NT2/D1 (cell line): Measurements from ENCODE around the gene ARID4B.

Experiments used
- DNase-seq: peaks from one replicate; pipeline ENCODE4 v3.0.0-alpha.2; 2011; ENCODE audit warnings: low read depth, low spot score
- H3K27me3 ChIP-seq: 2 replicates; pipeline ENCODE4 v1.6.0; 2011; ENCODE audit warnings: mild to moderate bottlenecking; ENCODE audit not compliant: insufficient read length, insufficient read depth
- H3K36me3 ChIP-seq: 2 replicates; pipeline ENCODE4 v1.6.1; 2011; ENCODE audit warnings: mild to moderate bottlenecking, low read length, mixed read lengths; ENCODE audit not compliant: insufficient read depth, insufficient read length
- H3K4me1 ChIP-seq: 2 replicates; pipeline ENCODE4 v1.5.1; 2011; ENCODE audit not compliant: insufficient read depth, insufficient read length
- H3K4me3 ChIP-seq: 2 replicates; pipeline ENCODE4 v1.5.1; 2011; ENCODE audit warnings: low read depth; ENCODE audit not compliant: insufficient read length
- H3K9ac ChIP-seq: 2 replicates; pipeline ENCODE4 v1.6.0; 2011; ENCODE audit warnings: low read depth; ENCODE audit not compliant: insufficient read length
- H3K9me3 ChIP-seq: 2 replicates; pipeline ENCODE4 v1.5.1; 2011; ENCODE audit warnings: mild to moderate bottlenecking, low read length; ENCODE audit not compliant: insufficient read depth
- SUZ12 ChIP-seq: IDR thresholded peaks from 2 replicates; pipeline ENCODE4 v1.6.1; 2011; ENCODE audit not compliant: insufficient read length, insufficient read depth; ENCODE audit errors: extremely low read depth
- YY1 ChIP-seq: IDR thresholded peaks from 2 replicates; pipeline ENCODE4 v1.6.1; 2011; ENCODE audit not compliant: insufficient read length, insufficient read depth
- ZNF274 ChIP-seq: IDR thresholded peaks from 2 replicates; pipeline ENCODE4 v1.6.1; 2011; ENCODE audit warnings: mild to moderate bottlenecking, low read depth, low read length

ARID4B gene

DNA sequence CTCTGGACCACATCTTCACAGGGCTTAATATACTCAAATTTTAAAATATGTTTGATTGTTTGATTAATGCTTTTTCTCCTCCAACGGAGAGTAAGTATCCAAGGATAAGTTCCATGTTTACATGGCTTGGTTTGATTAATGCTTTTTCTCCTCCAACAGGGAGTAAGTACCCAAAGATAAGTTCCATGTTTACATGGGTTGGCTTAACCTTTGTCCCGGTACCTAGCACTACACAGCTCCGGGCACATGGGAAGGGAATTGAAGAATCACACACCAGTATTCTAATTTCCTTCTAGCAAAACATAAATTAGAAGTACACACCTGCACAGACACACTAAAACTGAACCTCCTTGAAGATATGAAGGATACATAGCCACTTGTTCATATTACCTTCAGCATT, 77.5 kb downstream of the ARID4B start:
- Histone ChIP-seq H3K36me3 (peaks cover 31% of the 10 kb centered on the region), H3K9ac (no peak overlapping the region), H3K27me3 (no peaks in the 10 kb centered on the region)

DNA sequence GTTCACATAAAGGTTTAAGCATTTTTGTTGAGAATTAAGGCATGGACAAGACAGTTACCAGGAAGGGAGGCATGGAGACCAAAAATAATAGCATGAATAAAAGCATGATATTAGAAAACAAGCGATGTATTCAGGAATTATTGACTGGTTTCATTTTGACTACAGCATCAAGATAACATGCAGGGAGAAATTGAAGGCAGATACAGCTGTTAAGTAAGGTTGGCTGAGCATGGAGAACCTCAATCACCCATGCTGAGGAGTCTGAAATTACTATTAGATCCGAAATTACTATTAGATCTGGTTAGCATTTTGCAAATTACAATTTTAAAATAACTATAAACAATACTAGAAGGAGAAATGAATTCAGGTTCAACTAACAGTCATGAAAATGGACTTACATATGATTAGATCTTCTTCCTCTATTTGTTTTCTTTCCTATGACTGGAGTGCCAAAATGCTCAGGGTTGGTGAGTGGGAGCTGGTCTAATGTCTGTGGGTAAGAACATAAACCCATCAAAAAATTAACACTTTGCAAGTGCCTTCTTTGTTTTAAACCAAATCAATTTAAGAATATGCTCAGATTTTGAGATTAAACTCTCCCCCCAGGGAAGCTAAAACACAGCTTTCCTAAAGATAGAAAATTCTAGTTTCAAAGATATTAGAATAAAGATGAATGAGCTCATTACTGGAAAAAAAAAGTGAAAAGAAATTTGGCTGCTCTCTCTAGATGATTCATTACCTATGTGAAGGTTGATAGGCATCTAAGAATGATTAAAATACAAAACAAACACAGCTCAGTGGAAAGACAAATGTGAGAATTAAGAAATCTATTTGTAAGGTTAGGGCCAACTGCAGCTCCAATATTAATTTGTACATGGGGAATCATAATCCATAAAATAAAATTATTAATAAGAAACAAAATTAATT, 81.7 kb downstream of the ARID4B start:
- TF ChIP-seq ZNF274 = no peak
- no peak for TF ChIP-seq YY1
- TF ChIP-seq SUZ12 = no peak
- Histone ChIP-seq H3K4me3 (no peak overlapping the region), H3K9ac (no peak overlapping the region), H3K27me3 (no peaks in the 10 kb centered on the region), H3K9me3 (no peaks in the 10 kb centered on the region), H3K4me1 (no peaks in the 10 kb centered on the region), H3K36me3 (peaks cover 31% of the 10 kb centered on the region)
- no peak for DNase-seq

More for the DNA sequence above, 77.5 kb downstream of the ARID4B start:
- Histone ChIP-seq H3K9me3 (no peaks in the 10 kb centered on the region), H3K4me1 (no peaks in the 10 kb centered on the region), H3K4me3 (no peak overlapping the region)
- DNase-seq = no peak
- TF ChIP-seq YY1 (no peak), SUZ12 (no peak), ZNF274 (no peak)

DNA sequence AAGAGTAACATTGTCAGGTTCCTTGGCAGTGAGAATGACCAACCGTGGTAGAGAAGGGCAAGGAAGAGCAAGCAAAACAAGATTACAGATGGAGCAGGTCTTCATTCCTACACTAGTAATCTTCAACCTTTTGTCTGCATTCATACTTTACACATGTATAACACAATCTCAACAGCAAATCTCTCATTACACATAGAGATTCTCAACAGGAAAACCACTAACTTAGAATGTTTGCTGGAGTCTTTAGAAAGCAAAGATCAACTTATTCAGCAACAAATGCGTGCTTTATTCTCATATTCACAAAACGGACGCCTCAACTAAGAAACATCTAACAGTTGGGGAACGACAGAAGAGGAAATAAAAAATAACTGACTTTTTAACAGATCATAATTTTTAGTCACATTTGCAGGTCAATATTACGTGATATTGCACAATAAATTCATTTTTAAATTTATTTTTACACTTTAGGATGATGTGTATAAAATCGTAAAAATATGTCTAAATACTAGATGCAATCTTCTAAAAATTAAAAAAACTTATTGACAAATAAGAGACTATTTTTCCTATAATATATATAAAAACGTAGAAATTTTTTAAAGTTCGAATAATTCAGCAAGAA, 82.9 kb downstream of the ARID4B start:
- H3K9me3 ChIP-seq = no peaks in the 10 kb centered on the region
- H3K4me1 ChIP-seq = no peaks in the 10 kb centered on the region
- H3K4me3 ChIP-seq = no peak overlapping the region
- DNase-seq = no peak
- no peaks in the 10 kb centered on the region for H3K27me3 ChIP-seq
- TF ChIP-seq ZNF274 (no peak), SUZ12 (no peak)
- no peak overlapping the region for H3K9ac ChIP-seq
- peaks cover 27% of the 10 kb centered on the region for H3K36me3 ChIP-seq

- no peak for TF ChIP-seq YY1
- TF ChIP-seq ZNF274 = no peak
- TF ChIP-seq SUZ12 = no peak
These were observed 87.0 kb downstream of the ARID4B start for GRCh38 chr1:235240960-235241359.

DNA sequence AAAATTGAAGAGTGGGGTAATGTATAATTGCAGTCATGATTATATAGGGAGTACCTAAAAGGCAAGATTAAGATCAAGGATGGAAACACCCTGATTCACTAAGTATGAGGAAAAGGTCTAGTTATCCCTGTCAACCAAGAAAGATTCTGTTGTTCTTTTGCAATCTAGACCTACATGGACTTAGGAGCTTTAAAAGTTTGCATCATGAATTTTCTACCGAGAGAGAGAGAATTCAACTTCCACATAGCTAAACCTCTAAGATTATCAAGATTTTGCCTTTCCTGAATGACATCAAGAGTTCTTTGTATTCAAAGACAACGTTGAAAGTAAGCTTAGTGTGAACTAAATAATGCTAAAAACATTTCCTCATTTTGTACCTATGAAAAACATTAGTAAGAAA, 88.1 kb downstream of the ARID4B start:
- no peak for DNase-seq
- H3K4me1 ChIP-seq = no peaks in the 10 kb centered on the region
- no peak overlapping the region for H3K9ac ChIP-seq
- TF ChIP-seq SUZ12 = no peak
- TF ChIP-seq YY1 = no peak
- TF ChIP-seq ZNF274 = no peak
- H3K9me3 ChIP-seq = no peaks in the 10 kb centered on the region
- H3K4me3 ChIP-seq = no peak overlapping the region
- peaks cover 32% of the 10 kb centered on the region for H3K36me3 ChIP-seq
- no peaks in the 10 kb centered on the region for H3K27me3 ChIP-seq

More at GRCh38 chr1:235240960-235241359, 87.0 kb downstream of the ARID4B start:
- Histone ChIP-seq H3K9ac (no peak overlapping the region), H3K9me3 (no peaks in the 10 kb centered on the region), H3K36me3 (peaks cover 31% of the 10 kb centered on the region), H3K4me1 (no peaks in the 10 kb centered on the region), H3K27me3 (no peaks in the 10 kb centered on the region), H3K4me3 (no peak overlapping the region)
- no peak for DNase-seq

DNA sequence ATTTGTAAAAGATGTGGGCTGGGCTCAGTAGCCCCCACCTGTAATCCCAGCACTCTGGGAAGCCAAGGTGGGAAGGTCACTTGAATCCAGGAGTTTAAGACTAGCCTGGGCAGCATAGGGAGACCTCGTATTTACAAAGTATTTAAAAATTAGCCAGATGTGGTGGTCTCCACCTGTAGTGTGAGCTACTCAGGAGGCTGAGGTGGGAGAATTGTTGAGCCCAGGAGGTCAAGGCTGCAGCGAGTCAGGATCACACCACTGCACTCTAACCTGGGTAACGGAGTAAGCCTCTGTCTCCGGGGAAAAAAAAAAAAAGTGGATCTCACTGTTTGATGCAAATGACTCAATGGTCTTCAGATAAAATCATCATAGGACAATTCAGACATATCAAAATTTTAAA, 89.4 kb downstream of the ARID4B start:
- no peaks in the 10 kb centered on the region for H3K27me3 ChIP-seq
- TF ChIP-seq ZNF274 = no peak
- TF ChIP-seq YY1 = no peak
- no peak for TF ChIP-seq SUZ12
- no peak overlapping the region for H3K9ac ChIP-seq
- H3K36me3 ChIP-seq = peaks cover 24% of the 10 kb centered on the region
- no peak overlapping the region for H3K4me3 ChIP-seq
- H3K9me3 ChIP-seq = no peaks in the 10 kb centered on the region
- no peak for DNase-seq
- H3K4me1 ChIP-seq = no peaks in the 10 kb centered on the region

DNA sequence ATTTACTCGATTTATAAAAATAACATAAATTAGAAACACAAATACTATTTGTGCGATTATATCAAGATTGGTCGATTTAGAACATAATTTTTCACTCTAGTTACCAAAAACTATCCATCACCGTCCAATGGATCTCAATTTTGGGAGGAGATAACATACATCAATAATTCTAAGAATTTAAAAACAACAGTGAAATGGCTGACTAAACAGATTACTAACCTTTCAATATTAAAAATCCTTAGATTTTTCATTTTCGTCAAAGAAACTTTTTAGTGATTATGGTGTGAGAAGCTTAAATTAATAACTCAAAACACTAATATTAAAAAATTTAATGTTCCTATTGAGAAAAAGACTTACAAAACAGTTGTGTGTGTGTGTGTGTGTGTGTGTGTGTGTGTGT, 91.9 kb downstream of the ARID4B start:
- Histone ChIP-seq H3K4me1 (no peaks in the 10 kb centered on the region), H3K27me3 (no peaks in the 10 kb centered on the region), H3K9me3 (no peaks in the 10 kb centered on the region), H3K4me3 (no peak overlapping the region), H3K36me3 (peaks cover 30% of the 10 kb centered on the region), H3K9ac (no peak overlapping the region)
- no peak for TF ChIP-seq ZNF274
- no peak for TF ChIP-seq YY1
- TF ChIP-seq SUZ12 = no peak
- no peak for DNase-seq
